Ovary (tissue), 3 donors: ENCODE data around the gene HIP1.

Source experiments
- CTCF ChIP-seq, 3 donors: fragments of 450-650 bp in 2 of 3; fragments of 200-600 bp in 1 of 3; IDR thresholded peaks; one replicate each; pipeline versions ENCODE4 v1.5.1 to v1.8.0; 2016 to 2022; ENCODE audit warnings: antibody characterized with exemption in 3 of 3, mild to moderate bottlenecking in 1 of 3
- POLR2A ChIP-seq: fragments of 450-650 bp; IDR thresholded peaks from one replicate; pipeline ENCODE4 v1.6.1; 2017; ENCODE audit warnings: antibody characterized with exemption, mild to moderate bottlenecking, moderate library complexity
- donor health status: DM: no; HTN: no; CAD: no.

GRCh38 chr7:75572396-75572795, 166.3 kb downstream of the HIP1 start:
- no peak for TF ChIP-seq CTCF (IDR thresholded peaks at IDR 0.05)
- no peak for TF ChIP-seq POLR2A
